ENCODE data around the gene AGTRAP. TPM values are rescaled to one million over a fixed set of nuclear protein-coding genes. Genes with fewer than 3 reads are reported as not detected.

The AGTRAP gene
- total and polyA plus RNA-seq, 2 of the 4 experiments (the other 2 are of a cell fraction): 21.5 to 57.7 TPM

DNA sequence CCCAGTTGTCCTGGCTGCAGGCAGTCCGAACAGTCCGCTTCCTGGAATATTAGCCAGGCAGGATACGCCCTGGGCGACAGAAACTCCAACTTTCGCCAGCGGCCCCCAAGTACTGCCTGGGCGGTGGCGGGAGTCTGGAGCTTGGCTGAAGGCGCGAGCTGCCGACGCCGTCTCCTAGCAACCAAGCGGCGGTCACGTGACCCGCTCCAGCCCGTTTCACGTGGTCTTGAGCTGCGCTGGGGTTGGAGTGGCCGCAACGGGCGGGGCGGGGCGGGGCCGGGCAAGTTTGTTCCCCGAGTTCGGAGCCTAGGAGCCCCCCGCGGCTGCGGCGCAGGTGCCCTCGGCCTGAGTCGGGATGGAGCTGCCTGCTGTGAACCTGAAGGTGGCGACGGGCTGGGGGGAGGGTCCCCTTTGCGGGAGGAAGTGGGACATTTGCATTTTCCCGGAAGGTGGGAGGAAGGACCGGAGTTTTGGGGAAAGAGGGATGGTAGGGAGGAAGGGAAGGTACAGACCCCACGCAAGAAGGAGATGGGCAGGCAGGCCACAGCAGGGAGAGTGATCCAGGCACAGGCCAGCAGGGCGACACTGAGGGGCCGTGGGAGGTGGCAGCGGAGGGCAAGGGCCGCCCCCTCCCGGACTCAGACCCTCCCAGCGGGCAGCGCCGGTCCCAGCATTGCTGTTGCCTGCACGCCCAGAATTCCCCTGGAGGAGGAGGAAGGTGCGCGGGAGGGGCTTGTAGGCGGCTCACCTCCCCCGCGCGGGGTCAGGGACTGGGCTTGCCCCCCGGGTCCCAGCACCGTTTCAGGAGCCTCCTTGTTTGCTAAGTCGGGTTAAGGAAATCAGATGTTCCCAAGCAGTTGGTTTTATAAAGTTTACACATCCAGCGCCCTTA is at the start of gene AGTRAP (continued):
- no peak for TF ChIP-seq RFX5 (IDR thresholded peaks at IDR 0.05; ENCODE audit: low read depth, low read length)

DNA sequence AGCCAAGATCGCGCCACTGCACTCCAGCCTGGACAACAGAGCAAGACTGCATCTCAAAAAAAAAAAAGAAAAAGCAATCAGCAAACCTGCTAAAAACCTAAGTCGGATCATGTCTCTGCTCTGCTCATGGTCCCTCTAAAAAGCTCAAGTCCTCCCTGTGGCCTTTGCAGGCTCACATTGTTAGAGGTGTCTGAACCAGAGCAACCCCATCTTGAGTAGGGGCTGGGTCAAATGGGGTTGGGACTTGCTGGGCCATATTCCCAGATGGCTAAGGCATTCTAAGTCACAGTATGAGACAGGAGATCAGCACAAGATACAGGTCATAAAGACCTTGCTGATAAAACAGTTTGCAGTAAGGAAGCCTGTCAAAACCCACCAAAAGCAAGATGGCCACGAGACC is 47.4 kb upstream of the AGTRAP start:
- Histone ChIP-seq H3K27me3 (ENCODE audit: control insufficient read depth, insufficient read depth, low read length) (peaks cover 40% of the 10 kb centered on the region), H3K56ac (ENCODE audit: extremely low read depth, insufficient read depth, low read length) (no peak overlapping the region), H3K23ac (ENCODE audit: low read depth, low read length) (no peak overlapping the region), H3K27ac (ENCODE audit: insufficient read depth, low read length) (no peak overlapping the region), H2BK120ac (ENCODE audit: low read depth, low read length) (no peak overlapping the region), H2AK9ac (replicated peaks; ENCODE audit: low read depth, low read length, poor library complexity) (no peak overlapping the region), H4K8ac (ENCODE audit: low read depth in 2 of 2, low read length in 2 of 2) (no peak overlapping the region), H2AFZ (replicated peaks; ENCODE audit: low read length, poor library complexity) (no peak overlapping the region), H3K4me1 (ENCODE audit: control insufficient read depth, insufficient read depth, low read length) (peaks cover 3% of the 10 kb centered on the region; the same call in 1 of the 2 replicates), H4K91ac (ENCODE audit: insufficient read depth, low read depth, low read length) (no peak overlapping the region), H3K4ac (ENCODE audit: low read depth, low read length) (no peak overlapping the region), H2AK5ac (ENCODE audit: low read depth, low read length) (no peak overlapping the region), H3K9me1 (ENCODE audit: insufficient read depth, low read length) (0 out of 2 replicates have a peak, but pooled peaks cover 4% of the 10 kb centered on the region), H3K36me3 (ENCODE audit: control insufficient read depth, insufficient read depth, low read length) (no peaks in the 10 kb centered on the region), H3K18ac (ENCODE audit: low read depth, low read length) (no peak overlapping the region), H3K4me3 (ENCODE audit: insufficient read depth, low read depth, low read length) (no peak overlapping the region), H2BK15ac (ENCODE audit: low read depth, low read length) (no peak overlapping the region), H4K20me1 (ENCODE audit: insufficient read depth, low read length) (no peaks in the 10 kb centered on the region), H3K9me3 (ENCODE audit: control insufficient read depth, insufficient read depth, low read length) (no peaks in the 10 kb centered on the region), H3K4me2 (ENCODE audit: low read depth, low read length) (no peak overlapping the region), H2BK5ac (ENCODE audit: low read depth, low read length, poor library complexity, severe bottlenecking) (no peak overlapping the region), H3K14ac (replicated peaks; ENCODE audit: low read depth, low read length) (no peak overlapping the region), H3K79me1 (ENCODE audit: low read depth in 1 of 2, low read length in 2 of 2) (no peaks in the 10 kb centered on the region), H2BK20ac (ENCODE audit: low read depth, low read length) (no peak overlapping the region), H3K9ac (ENCODE audit: low read depth, low read length) (no peak overlapping the region), H4K5ac (ENCODE audit: low read depth, low read length) (no peak overlapping the region)
- BruUV-seq (replicated peaks): no TSS peak
- dilution Hi-C loops (cut with HindIII; ENCODE audit: low sequenced_read_pairs, unreplicated experiment) (no loop called here), intact Hi-C loops (cut with micrococcal nuclease) (no loop called here), in situ Hi-C loops (cut with MboI; ENCODE audit: low sequenced_read_pairs) (no loop called here)
- TF ChIP-seq RAD21 (IDR thresholded peaks at IDR 0.05; ENCODE audit: low read length) (no peak), MAZ (IDR thresholded peaks at IDR 0.05; ENCODE audit: borderline replicate concordance, low read depth, low read length) (no peak)
- TF ChIP-seq, protein P1, sequence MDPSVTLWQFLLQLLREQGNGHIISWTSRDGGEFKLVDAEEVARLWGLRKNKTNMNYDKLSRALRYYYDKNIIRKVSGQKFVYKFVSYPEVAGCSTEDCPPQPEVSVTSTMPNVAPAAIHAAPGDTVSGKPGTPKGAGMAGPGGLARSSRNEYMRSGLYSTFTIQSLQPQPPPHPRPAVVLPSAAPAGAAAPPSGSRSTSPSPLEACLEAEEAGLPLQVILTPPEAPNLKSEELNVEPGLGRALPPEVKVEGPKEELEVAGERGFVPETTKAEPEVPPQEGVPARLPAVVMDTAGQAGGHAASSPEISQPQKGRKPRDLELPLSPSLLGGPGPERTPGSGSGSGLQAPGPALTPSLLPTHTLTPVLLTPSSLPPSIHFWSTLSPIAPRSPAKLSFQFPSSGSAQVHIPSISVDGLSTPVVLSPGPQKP (IDR thresholded peaks at IDR 0.05; ENCODE audit: borderline replicate concordance, low read depth, low read length): no peak
- ChIA-PET POLR2A (ENCODE audit: unreplicated experiment) (no interaction called here), CTCF (no interaction called here)
- WGBS, 2 experiments (ENCODE audit: extremely low coverage in 2 of 2, insufficient read length in 1 of 2): 50% methylated on average over 1 of the region's 4 CpGs; no CpG with 5 or more reads in 1 of the 2 experiments
- ATAC-seq (ENCODE audit: low read depth): no peak
- no peak for DNase-seq

All from IMR-90 (cell line).